DOHH2 (cell line): ENCODE results near the gene SPATA12.

Experiments used
- EZH2phosphoT487 ChIP-seq: fragments of 200-600 bp; sonication (generic); IDR thresholded peaks from 2 replicates; pipeline ENCODE4 v1.6.1; 2017; ENCODE audit warnings: borderline replicate concordance, mild to moderate bottlenecking, antibody characterized with exemption, low read length, moderate library complexity, mixed read lengths
- TF ChIP-seq, protein P1 (sequence below): fragments of 200-600 bp; sonication (generic); IDR thresholded peaks from one replicate; pipeline ENCODE4 v1.5.1; 2014; ENCODE audit warnings: antibody characterized with exemption, mild to moderate bottlenecking, low read depth, low read length; ENCODE audit not compliant: poor library complexity, severe bottlenecking

DNA sequence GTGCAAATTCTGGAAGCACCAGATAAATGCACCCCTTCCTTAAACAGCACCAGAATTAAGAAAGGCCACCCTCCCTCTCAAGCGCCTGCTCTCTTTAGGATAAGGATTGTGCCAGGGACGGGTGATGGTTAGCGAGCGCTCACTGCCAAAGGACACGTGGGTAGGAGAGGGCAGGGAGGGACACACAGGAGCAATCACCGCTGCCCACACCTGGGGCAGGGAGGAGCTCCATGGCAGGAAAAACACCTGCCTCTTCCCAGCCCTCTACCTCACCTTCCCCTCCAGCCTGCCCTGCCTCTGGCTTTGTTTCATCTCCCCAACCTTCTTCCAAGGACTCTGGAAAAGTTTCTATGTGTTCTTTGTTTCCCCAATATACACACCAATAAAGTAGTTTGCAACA, 7.3 kb upstream of the SPATA12 start:
- TF ChIP-seq, protein P1, sequence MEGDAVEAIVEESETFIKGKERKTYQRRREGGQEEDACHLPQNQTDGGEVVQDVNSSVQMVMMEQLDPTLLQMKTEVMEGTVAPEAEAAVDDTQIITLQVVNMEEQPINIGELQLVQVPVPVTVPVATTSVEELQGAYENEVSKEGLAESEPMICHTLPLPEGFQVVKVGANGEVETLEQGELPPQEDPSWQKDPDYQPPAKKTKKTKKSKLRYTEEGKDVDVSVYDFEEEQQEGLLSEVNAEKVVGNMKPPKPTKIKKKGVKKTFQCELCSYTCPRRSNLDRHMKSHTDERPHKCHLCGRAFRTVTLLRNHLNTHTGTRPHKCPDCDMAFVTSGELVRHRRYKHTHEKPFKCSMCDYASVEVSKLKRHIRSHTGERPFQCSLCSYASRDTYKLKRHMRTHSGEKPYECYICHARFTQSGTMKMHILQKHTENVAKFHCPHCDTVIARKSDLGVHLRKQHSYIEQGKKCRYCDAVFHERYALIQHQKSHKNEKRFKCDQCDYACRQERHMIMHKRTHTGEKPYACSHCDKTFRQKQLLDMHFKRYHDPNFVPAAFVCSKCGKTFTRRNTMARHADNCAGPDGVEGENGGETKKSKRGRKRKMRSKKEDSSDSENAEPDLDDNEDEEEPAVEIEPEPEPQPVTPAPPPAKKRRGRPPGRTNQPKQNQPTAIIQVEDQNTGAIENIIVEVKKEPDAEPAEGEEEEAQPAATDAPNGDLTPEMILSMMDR: no peak
- no peak for TF ChIP-seq EZH2phosphoT487
